ENCODE measurements around the gene AASDH. TPM values are rescaled to one million over a fixed set of nuclear protein-coding genes. Genes with fewer than 3 reads are reported as not detected.

The AASDH gene
- total RNA-seq, 2 donors from 2014 or later = 16.2 to 24.0 TPM

DNA sequence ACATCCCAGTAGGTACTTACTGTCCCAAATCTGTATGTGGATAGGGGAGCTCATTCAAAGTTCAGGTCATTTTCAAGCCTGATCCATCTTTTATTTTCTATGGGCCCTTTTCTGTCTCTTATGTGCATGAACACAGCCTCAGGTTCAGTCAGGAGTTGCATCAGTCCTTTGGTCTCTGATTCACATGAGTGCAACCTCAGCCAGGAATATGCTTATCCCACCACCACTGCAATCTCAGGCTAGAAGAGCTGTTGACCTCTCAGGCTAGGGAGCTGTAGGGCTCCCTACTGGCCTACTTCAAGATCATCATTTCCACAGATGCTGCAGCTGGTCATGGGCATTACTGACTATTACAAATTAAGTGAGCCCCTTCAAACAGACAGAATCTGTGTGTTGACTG is 27.2 kb downstream of the AASDH start:
- no peak overlapping the region for H3K4me3 ChIP-seq (ENCODE audit: low read length)
- no peak overlapping the region for H3K27ac Mint-ChIP-seq
- DNase-seq = no peak
- H3K4me1 Mint-ChIP-seq = no peaks in the 10 kb centered on the region
- H3K27me3 Mint-ChIP-seq (ENCODE audit: insufficient read depth) = no peaks in the 10 kb centered on the region
- no peaks in the 10 kb centered on the region for H3K27me3 ChIP-seq (ENCODE audit: control insufficient read depth, insufficient read depth, low read length, poor library complexity, severe bottlenecking)
- TF ChIP-seq, protein P1, sequence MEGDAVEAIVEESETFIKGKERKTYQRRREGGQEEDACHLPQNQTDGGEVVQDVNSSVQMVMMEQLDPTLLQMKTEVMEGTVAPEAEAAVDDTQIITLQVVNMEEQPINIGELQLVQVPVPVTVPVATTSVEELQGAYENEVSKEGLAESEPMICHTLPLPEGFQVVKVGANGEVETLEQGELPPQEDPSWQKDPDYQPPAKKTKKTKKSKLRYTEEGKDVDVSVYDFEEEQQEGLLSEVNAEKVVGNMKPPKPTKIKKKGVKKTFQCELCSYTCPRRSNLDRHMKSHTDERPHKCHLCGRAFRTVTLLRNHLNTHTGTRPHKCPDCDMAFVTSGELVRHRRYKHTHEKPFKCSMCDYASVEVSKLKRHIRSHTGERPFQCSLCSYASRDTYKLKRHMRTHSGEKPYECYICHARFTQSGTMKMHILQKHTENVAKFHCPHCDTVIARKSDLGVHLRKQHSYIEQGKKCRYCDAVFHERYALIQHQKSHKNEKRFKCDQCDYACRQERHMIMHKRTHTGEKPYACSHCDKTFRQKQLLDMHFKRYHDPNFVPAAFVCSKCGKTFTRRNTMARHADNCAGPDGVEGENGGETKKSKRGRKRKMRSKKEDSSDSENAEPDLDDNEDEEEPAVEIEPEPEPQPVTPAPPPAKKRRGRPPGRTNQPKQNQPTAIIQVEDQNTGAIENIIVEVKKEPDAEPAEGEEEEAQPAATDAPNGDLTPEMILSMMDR (conservative IDR thresholded peaks at IDR 0.05) = no peak
- H3K9me3 Mint-ChIP-seq = peaks cover 56% of the 10 kb centered on the region
- peaks cover 31% of the 10 kb centered on the region for H3K9me3 ChIP-seq (ENCODE audit: control insufficient read depth, low read length)
- H3K36me3 Mint-ChIP-seq (ENCODE audit: low read depth) = peaks cover 69% of the 10 kb centered on the region
- no peak overlapping the region for H3K27ac ChIP-seq (ENCODE audit: low read depth, low read length)
- no peaks in the 10 kb centered on the region for H3K4me1 ChIP-seq (ENCODE audit: control insufficient read depth, insufficient read depth, low read length)
- H3K36me3 ChIP-seq (ENCODE audit: control insufficient read depth, insufficient read depth, low read length) = peaks cover 14% of the 10 kb centered on the region
- no peak overlapping the region for H3K9ac ChIP-seq (ENCODE audit: extremely low read depth, low read length, poor library complexity, severe bottlenecking)
- no peak overlapping the region for H3K4me3 Mint-ChIP-seq

- H3K36me3 Mint-ChIP-seq (ENCODE audit: low read depth) = peaks cover 50% of the 10 kb centered on the region
- WGBS, 2 experiments (ENCODE audit: insufficient coverage in 1 of 2, insufficient read length in 1 of 2) = 96 to 98% methylated on average over 5 to 9 of the region's 9 CpGs
- no peaks in the 10 kb centered on the region for H3K27me3 ChIP-seq (ENCODE audit: control insufficient read depth, insufficient read depth, low read length, poor library complexity, severe bottlenecking)
These were observed 30.6 kb downstream of the AASDH start for GRCh38 chr4:56356650-56357049.

DNA sequence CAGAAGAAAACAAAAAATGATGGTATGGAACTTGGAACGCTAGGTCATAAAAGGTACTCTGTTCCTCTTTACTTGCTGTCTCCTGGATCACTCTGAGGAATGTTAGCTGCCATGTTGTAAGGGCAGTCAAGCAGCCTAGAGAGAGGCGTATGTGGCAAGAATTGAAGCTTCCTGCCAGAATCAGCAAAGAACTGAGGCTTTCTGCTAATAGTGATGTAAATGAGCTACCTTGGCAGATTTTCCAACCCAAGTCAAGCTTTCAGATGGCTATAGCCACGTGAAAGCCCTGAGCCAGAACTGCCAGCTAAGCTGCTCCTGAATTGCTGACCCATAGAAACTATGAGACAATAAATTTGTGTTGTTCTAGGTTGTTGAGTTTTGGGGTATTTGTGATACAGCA is 38.7 kb downstream of the AASDH start:
- H3K9ac ChIP-seq (ENCODE audit: extremely low read depth, low read length, poor library complexity, severe bottlenecking) = no peak overlapping the region
- Mint-ChIP-seq H3K27ac (no peak overlapping the region), H3K4me1 (no peaks in the 10 kb centered on the region), H3K9me3 (no peaks in the 10 kb centered on the region), H3K4me3 (no peak overlapping the region), H3K27me3 (ENCODE audit: insufficient read depth) (no peaks in the 10 kb centered on the region), H3K36me3 (ENCODE audit: low read depth) (peaks cover 20% of the 10 kb centered on the region)
- H3K9me3 ChIP-seq (ENCODE audit: control insufficient read depth, low read length) = no peaks in the 10 kb centered on the region
- no peak overlapping the region for H3K27ac ChIP-seq (ENCODE audit: low read depth, low read length)
- DNase-seq = no peak
- 88 to 89% methylated on average over 2 to 3 of the region's 3 CpGs for WGBS, 2 experiments (ENCODE audit: insufficient coverage in 1 of 2, insufficient read length in 1 of 2)
- H3K4me3 ChIP-seq (ENCODE audit: low read length) = no peak overlapping the region
- H3K27me3 ChIP-seq (ENCODE audit: control insufficient read depth, insufficient read depth, low read length, poor library complexity, severe bottlenecking) = no peaks in the 10 kb centered on the region
- peaks cover 22% of the 10 kb centered on the region for H3K36me3 ChIP-seq (ENCODE audit: control insufficient read depth, insufficient read depth, low read length)
- TF ChIP-seq, protein P1 (conservative IDR thresholded peaks at IDR 0.05) = no peak
- H3K4me1 ChIP-seq (ENCODE audit: control insufficient read depth, insufficient read depth, low read length) = no peaks in the 10 kb centered on the region

More at GRCh38 chr4:56356650-56357049, 30.6 kb downstream of the AASDH start:
- peak; percentile 52 for DNase-seq
- no peak overlapping the region for H3K4me3 ChIP-seq (ENCODE audit: low read length)
- H3K9me3 ChIP-seq (ENCODE audit: control insufficient read depth, low read length) = peaks cover 14% of the 10 kb centered on the region
- no peak overlapping the region for H3K27ac Mint-ChIP-seq
- H3K27ac ChIP-seq (ENCODE audit: low read depth, low read length) = no peak overlapping the region
- peaks cover 23% of the 10 kb centered on the region for H3K9me3 Mint-ChIP-seq
- H3K9ac ChIP-seq (ENCODE audit: extremely low read depth, low read length, poor library complexity, severe bottlenecking) = no peak overlapping the region
- H3K36me3 ChIP-seq (ENCODE audit: control insufficient read depth, insufficient read depth, low read length) = peaks cover 19% of the 10 kb centered on the region
- H3K4me1 ChIP-seq (ENCODE audit: control insufficient read depth, insufficient read depth, low read length) = no peaks in the 10 kb centered on the region
- TF ChIP-seq, protein P1 (conservative IDR thresholded peaks at IDR 0.05) = no peak
- no peak overlapping the region for H3K4me3 Mint-ChIP-seq
- H3K27me3 Mint-ChIP-seq (ENCODE audit: insufficient read depth) = no peaks in the 10 kb centered on the region
- H3K4me1 Mint-ChIP-seq = no peaks in the 10 kb centered on the region

All from endodermal cell (in vitro differentiated cells).